ENCODE data around the gene SGMS1.

DNA sequence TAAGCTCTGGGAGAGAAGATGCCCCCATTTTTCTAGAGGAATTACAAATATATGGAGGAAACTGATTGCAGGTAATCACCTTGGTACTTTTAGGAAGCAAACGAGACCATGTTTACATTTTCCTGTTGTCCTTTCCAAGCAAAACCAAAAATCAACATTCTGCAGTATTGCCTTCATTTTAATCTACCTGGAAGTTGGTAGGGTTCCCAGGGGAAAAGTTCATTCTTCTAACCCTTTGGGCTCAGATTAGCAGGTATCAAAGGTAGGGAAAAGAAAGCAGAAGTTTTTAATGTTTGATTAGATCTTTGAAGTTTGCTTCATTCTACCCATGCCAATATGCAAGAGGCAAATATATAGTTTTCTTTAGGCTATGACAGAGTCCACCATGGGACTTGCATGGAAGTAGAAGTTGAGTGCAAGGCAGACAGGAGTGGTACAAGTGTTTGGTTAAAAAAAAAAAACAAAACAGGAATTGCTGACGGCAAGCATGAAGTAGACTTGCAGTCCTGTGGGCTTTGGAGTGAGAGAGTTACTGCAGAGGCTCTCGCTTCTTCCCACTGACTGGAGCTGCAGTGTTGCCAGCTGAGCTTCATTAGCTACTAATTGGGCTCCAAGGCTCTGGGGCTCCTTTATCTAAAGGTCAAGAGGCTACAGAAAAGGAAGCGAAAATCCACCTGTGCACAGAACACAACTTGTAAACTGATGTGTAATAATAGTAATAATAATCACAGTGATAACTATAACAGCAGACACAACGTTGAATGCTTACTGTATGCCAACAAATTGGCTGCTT lies 343.5 kb downstream of the SGMS1 start:
- TF ChIP-seq CTCF (IDR thresholded peaks at IDR 0.05; ENCODE audit: insufficient read depth, low read length, poor library complexity, severe bottlenecking): no peak
- TF ChIP-seq EZH2phosphoT487 (conservative IDR thresholded peaks at IDR 0.05; ENCODE audit: low read length): no peak
